WTC11 (cell line): ENCODE measurements around the gene CDH11. TPM values are rescaled to one million over a fixed set of nuclear protein-coding genes. Genes with fewer than 3 reads are reported as not detected.

Experiments used
- ATAC-seq: fragments of 200-7000 bp; cut with Tn5 transposase; 2 replicates; pipeline ENCODE4 v1.10.0; 2021; ENCODE audit warnings: mild to moderate bottlenecking, moderate library complexity
- CTCF ChIA-PET: fragments of 300-600 bp; sonication (Branson Sonifier 250); formaldehyde crosslinking; loops from one replicate; lab custom pipeline; 2021; ENCODE audit warnings: antibody characterized with exemption; lab: Charles Lee
- POLR2A ChIA-PET: fragments of 350-600 bp; sonication (Branson Sonifier 250); formaldehyde crosslinking; loops from one replicate; lab custom pipeline; 2021; ENCODE audit warnings: antibody characterized with exemption; lab: Charles Lee
- DNase-seq: peaks from one replicate; pipeline ENCODE4 v3.0.0; 2021; ENCODE audit warnings: low spot score
- H3K27ac Mint-ChIP-seq: 2 replicates; pipeline ENCODE4 v1.8.0; 2021; ENCODE audit warnings: mixed read lengths
- H3K27me3 Mint-ChIP-seq: 2 replicates; pipeline ENCODE4 v1.8.0; 2021; ENCODE audit warnings: low read depth, mild to moderate bottlenecking, moderate library complexity, mixed read lengths
- H3K36me3 Mint-ChIP-seq: 2 replicates; pipeline ENCODE4 v1.8.0; 2021; ENCODE audit warnings: mixed read lengths
- H3K4me1 Mint-ChIP-seq: 2 replicates; pipeline ENCODE4 v1.8.0; 2022; ENCODE audit warnings: mixed read lengths
- H3K4me3 Mint-ChIP-seq: 2 replicates; pipeline ENCODE4 v1.8.0; 2021; ENCODE audit warnings: mild to moderate bottlenecking, moderate library complexity, mixed read lengths
- H3K9me3 Mint-ChIP-seq: 2 replicates; pipeline ENCODE4 v1.8.0; 2021; ENCODE audit warnings: mixed read lengths
- CDX4 ChIP-seq: fragments of 250-450 bp; sonication (Bioruptor Pico); IDR thresholded peaks from 2 replicates; pipeline ENCODE4 v1.9.0; 2021; ENCODE audit warnings: moderate library complexity, mild to moderate bottlenecking, inconsistent platforms, borderline replicate concordance
- E2F1 ChIP-seq: sonication (generic); formaldehyde crosslinking; IDR thresholded peaks from 2 replicates; pipeline ENCODE4 v1.8.0; 2022; ENCODE audit warnings: mild to moderate bottlenecking, missing genetic modification reagents
- FOXJ3 ChIP-seq: sonication (generic); formaldehyde crosslinking; IDR thresholded peaks from 2 replicates; pipeline ENCODE4 v1.9.0; 2021; ENCODE audit warnings: missing genetic modification reagents, mild to moderate bottlenecking, borderline replicate concordance
- GRHL2 ChIP-seq: fragments of 250-450 bp; sonication (Bioruptor Pico); IDR thresholded peaks from 2 replicates; pipeline ENCODE4 v1.8.0; 2022; ENCODE audit warnings: mild to moderate bottlenecking, moderate library complexity; ENCODE audit not compliant: insufficient replicate concordance, severe bottlenecking
- IRF1 ChIP-seq: sonication (generic); formaldehyde crosslinking; IDR thresholded peaks from 2 replicates; pipeline ENCODE4 v1.8.0; 2023; ENCODE audit warnings: missing genetic modification reagents
- IRF2 ChIP-seq: sonication (generic); formaldehyde crosslinking; IDR thresholded peaks from 2 replicates; pipeline ENCODE4 v1.8.0; 2022; ENCODE audit warnings: low read depth, missing genetic modification reagents, borderline replicate concordance
- MXD4 ChIP-seq: fragments of 250-450 bp; sonication (Bioruptor Pico); IDR thresholded peaks from 2 replicates; pipeline ENCODE4 v1.8.0; 2021; ENCODE audit warnings: mild to moderate bottlenecking, moderate library complexity, borderline replicate concordance
- MYBL2 ChIP-seq: sonication (generic); formaldehyde crosslinking; IDR thresholded peaks from 2 replicates; pipeline ENCODE4 v1.8.1; 2023; ENCODE audit warnings: mild to moderate bottlenecking, moderate library complexity, missing genetic modification reagents
- NFE2L1 ChIP-seq: sonication (generic); formaldehyde crosslinking; IDR thresholded peaks from 2 replicates; pipeline ENCODE4 v1.8.1; 2023; ENCODE audit warnings: missing genetic modification reagents
- PRRX2 ChIP-seq: fragments of 250-450 bp; sonication (Bioruptor Pico); IDR thresholded peaks from 2 replicates; pipeline ENCODE4 v1.8.0; 2021; ENCODE audit warnings: mild to moderate bottlenecking
- RELA ChIP-seq: sonication (generic); formaldehyde crosslinking; IDR thresholded peaks from 2 replicates; pipeline ENCODE4 v1.8.1; 2022; ENCODE audit warnings: missing genetic modification reagents, mild to moderate bottlenecking, borderline replicate concordance
- SP1 ChIP-seq: sonication (generic); formaldehyde crosslinking; conservative IDR thresholded peaks from 2 replicates; pipeline ENCODE4 v1.8.1; 2022; ENCODE audit warnings: missing genetic modification reagents
- TP53 ChIP-seq: sonication (generic); formaldehyde crosslinking; IDR thresholded peaks from 2 replicates; pipeline ENCODE4 v1.8.1; 2023; ENCODE audit warnings: mild to moderate bottlenecking, missing genetic modification reagents
- USF1 ChIP-seq: sonication (generic); formaldehyde crosslinking; IDR thresholded peaks from 2 replicates; pipeline ENCODE4 v1.8.0; 2022; ENCODE audit warnings: mild to moderate bottlenecking, missing genetic modification reagents
- USF2 ChIP-seq: sonication (generic); formaldehyde crosslinking; IDR thresholded peaks from 2 replicates; pipeline ENCODE4 v1.8.1; 2023; ENCODE audit warnings: mild to moderate bottlenecking, missing genetic modification reagents, moderate library complexity
- ZNF232 ChIP-seq: sonication (generic); formaldehyde crosslinking; IDR thresholded peaks from 2 replicates; pipeline ENCODE4 v1.8.0; 2022; ENCODE audit warnings: mild to moderate bottlenecking, missing genetic modification reagents
- ZNF263 ChIP-seq: sonication (generic); formaldehyde crosslinking; IDR thresholded peaks from 2 replicates; pipeline ENCODE4 v1.8.1; 2022; ENCODE audit warnings: low read depth, mild to moderate bottlenecking, moderate library complexity, missing genetic modification reagents
- ZNF396 ChIP-seq: fragments of 250-450 bp; sonication (Bioruptor Pico); IDR thresholded peaks from 2 replicates; pipeline ENCODE4 v1.8.0; 2021; ENCODE audit warnings: mild to moderate bottlenecking, moderate library complexity, borderline replicate concordance
- ZNF425 ChIP-seq: fragments of 250-450 bp; sonication (Bioruptor Pico); conservative IDR thresholded peaks from 2 replicates; pipeline ENCODE4 v1.9.0; 2021; ENCODE audit warnings: mild to moderate bottlenecking
- ZSCAN18 ChIP-seq: fragments of 250-450 bp; sonication (Bioruptor Pico); IDR thresholded peaks from 2 replicates; pipeline ENCODE4 v2.1.2; 2022; ENCODE audit warnings: mild to moderate bottlenecking, moderate library complexity
- total RNA-seq: library from RNA; stranded (reverse); gene quantifications from 3 replicates; pipeline ENCODE4 v1.2.3, GENCODE V29; 2021

Gene CDH11
- total RNA-seq, 1 experiment from 2014 or later = 11.6 TPM

- DNase-seq (no peak), ATAC-seq (no peak)
- Mint-ChIP-seq H3K27me3 (no peaks in the 10 kb centered on the region), H3K9me3 (no peaks in the 10 kb centered on the region), H3K4me1 (peaks cover 11% of the 10 kb centered on the region), H3K27ac (no peak overlapping the region), H3K36me3 (no peaks in the 10 kb centered on the region), H3K4me3 (no peak overlapping the region)
- ChIA-PET POLR2A (no interaction called here), CTCF (no interaction called here)
- TF ChIP-seq RELA (CRISPR knock-in tag) = no peak
- TF ChIP-seq USF2 (CRISPR knock-in tag) = no peak
- TF ChIP-seq ZNF396 (CRISPR knock-in tag) = no peak
- no peak for TF ChIP-seq IRF2 (CRISPR knock-in tag)
- no peak for TF ChIP-seq FOXJ3 (CRISPR knock-in tag)
- TF ChIP-seq TP53 (CRISPR knock-in tag) = no peak
- no peak for TF ChIP-seq PRRX2 (CRISPR knock-in tag)
- no peak for TF ChIP-seq ZNF425 (CRISPR knock-in tag)
- no peak for TF ChIP-seq ZNF232 (CRISPR knock-in tag)
- no peak for TF ChIP-seq IRF1 (CRISPR knock-in tag)
- TF ChIP-seq MXD4 = no peak
- TF ChIP-seq ZNF263 = no peak
- TF ChIP-seq CDX4 (CRISPR knock-in tag) = no peak
- no peak for TF ChIP-seq GRHL2
- no peak for TF ChIP-seq SP1 (CRISPR knock-in tag)
- no peak for TF ChIP-seq ZSCAN18 (CRISPR knock-in tag)
- no peak for TF ChIP-seq E2F1 (CRISPR knock-in tag)
- no peak for TF ChIP-seq USF1
- TF ChIP-seq MYBL2 (CRISPR knock-in tag) = no peak
- no peak for TF ChIP-seq NFE2L1
Measured at GRCh38 chr16:64975821-64976220, 146.0 kb downstream of the CDH11 start.
